OCI-M2 (cell line): ENCODE results near the gene SYCP2L.
"Not testable (repeated sequence)": the region's sequence is repeated elsewhere in the genome, so short reads cannot be mapped to it uniquely, and the experiment has no call there.

Experiments used
- DNase-seq: peaks from one replicate; lab custom pipeline; 2025; ENCODE audit not compliant: unreplicated experiment; lab: John Stamatoyannopoulos, UW

The SYCP2L gene

GRCh38 chr6:10886691-10887502 is at the start of gene SYCP2L:
TSS of gene SYCP2L (plus strand) at chr6:10887052. CDS start at chr6:10887127, 75 bp downstream.
- DNase-seq = peak; percentile 78

- DNase-seq = no peak
Measured at GRCh38 chr6:10837622-10837994, 49.2 kb upstream of the SYCP2L start.

GRCh38 chr6:10837995-10838793 is 48.7 kb upstream of the SYCP2L start, which contains the start of gene MAK:
TSS of gene MAK (minus strand) at chr6:10838539. CDS start at chr6:10830648, 7,891 bp downstream.
- peak; percentile 95 for DNase-seq

GRCh38 chr6:10838794-10839333 is 48.0 kb upstream of the SYCP2L start:
- no peak for DNase-seq

GRCh38 chr6:10843554-10843953 is 43.3 kb upstream of the SYCP2L start:
- no peak for DNase-seq

GRCh38 chr6:10847684-10848083 is 39.2 kb upstream of the SYCP2L start:
- DNase-seq = no peak

GRCh38 chr6:10849901-10850300 is 37.0 kb upstream of the SYCP2L start:
- no peak for DNase-seq

- no peak for DNase-seq
Measured at GRCh38 chr6:10850728-10851127, 36.1 kb upstream of the SYCP2L start.

GRCh38 chr6:10852361-10852960 is 34.4 kb upstream of the SYCP2L start:
- no peak for DNase-seq

GRCh38 chr6:10853849-10854300 is 33.0 kb upstream of the SYCP2L start:
- DNase-seq = not testable (repeated sequence)

- no peak for DNase-seq
Measured at GRCh38 chr6:10854922-10855632, 31.8 kb upstream of the SYCP2L start.

GRCh38 chr6:10857259-10857658 is 29.6 kb upstream of the SYCP2L start:
- DNase-seq = no peak

GRCh38 chr6:10861086-10861485 is 25.8 kb upstream of the SYCP2L start:
- no peak for DNase-seq

- no peak for DNase-seq
Measured at GRCh38 chr6:10862361-10862760, 24.5 kb upstream of the SYCP2L start.

GRCh38 chr6:10863031-10863430 is 23.8 kb upstream of the SYCP2L start:
- not testable (repeated sequence) for DNase-seq

GRCh38 chr6:10866709-10867108 is 20.1 kb upstream of the SYCP2L start:
- DNase-seq = not testable (repeated sequence)

- DNase-seq = no peak
Measured at GRCh38 chr6:10867952-10868351, 18.9 kb upstream of the SYCP2L start.

GRCh38 chr6:10873374-10873773 is 13.5 kb upstream of the SYCP2L start:
- DNase-seq = no peak

- no peak for DNase-seq
Measured at GRCh38 chr6:10874207-10874606, 12.6 kb upstream of the SYCP2L start.

GRCh38 chr6:10875026-10875425 is 11.8 kb upstream of the SYCP2L start:
- no peak for DNase-seq

GRCh38 chr6:10877012-10877411 is 9.8 kb upstream of the SYCP2L start:
- no peak for DNase-seq
